DND-41 (cell line): ENCODE data around the gene MGP.

ENCODE experiments used
- ATAC-seq: fragments of 200-7000 bp; cut with Tn5 transposase; 3 replicates; pipeline ENCODE4 v1.9.1; 2021; ENCODE audit warnings: low read depth; ENCODE audit not compliant: insufficient read depth
- DNase-seq: peaks from one replicate; pipeline ENCODE4 v3.0.0-alpha.2; 2020
- H2AFZ ChIP-seq: 2 replicates; pipeline ENCODE4 v1.6.0; 2012; ENCODE audit warnings: low read depth, low read length
- H3K27ac ChIP-seq: 2 replicates; pipeline ENCODE4 v1.5.1; 2012; ENCODE audit warnings: low read length, inconsistent platforms
- H3K27me3 ChIP-seq: fragments of 200-600 bp; sonication (generic); 2 replicates; pipeline ENCODE4 v1.6.0; 2012; ENCODE audit warnings: low read length, mild to moderate bottlenecking, inconsistent platforms; ENCODE audit not compliant: insufficient read depth, poor library complexity
- H3K36me3 ChIP-seq: 2 replicates; pipeline ENCODE4 v1.5.1; 2012; ENCODE audit warnings: low read length, inconsistent platforms; ENCODE audit not compliant: insufficient read depth
- H3K4me1 ChIP-seq: 2 replicates; pipeline ENCODE4 v1.5.1; 2012; ENCODE audit warnings: mild to moderate bottlenecking, low read length; ENCODE audit not compliant: insufficient read depth
- H3K4me2 ChIP-seq: 2 replicates; pipeline ENCODE4 v1.6.0; 2012; ENCODE audit warnings: mild to moderate bottlenecking, moderate library complexity, low read length, inconsistent platforms; ENCODE audit not compliant: insufficient read depth
- H3K4me3 ChIP-seq, 2 experiments: fragments of 200-600 bp in 1 of 2; shearing (Covaris generic) in 1 of 2; 2 replicates each; pipeline ENCODE4 v1.5.1; 2012 to 2016; ENCODE audit warnings: inconsistent platforms in 2 of 2, low read length in 2 of 2, mild to moderate bottlenecking in 2 of 2, low read depth in 1 of 2, moderate library complexity in 1 of 2
- H3K79me2 ChIP-seq: 2 replicates; pipeline ENCODE4 v1.6.0; 2012; ENCODE audit warnings: low read length, inconsistent platforms; ENCODE audit not compliant: insufficient read depth
- H3K9ac ChIP-seq: 2 replicates; pipeline ENCODE4 v1.6.0; 2012; ENCODE audit warnings: low read depth, mild to moderate bottlenecking, inconsistent platforms, low read length, moderate library complexity
- H3K9me3 ChIP-seq: 2 replicates; pipeline ENCODE4 v1.5.1; 2012; ENCODE audit warnings: low read length, moderate library complexity, mild to moderate bottlenecking, inconsistent platforms; ENCODE audit not compliant: insufficient read depth, severe bottlenecking
- H4K20me1 ChIP-seq: 2 replicates; pipeline ENCODE4 v1.6.0; 2012; ENCODE audit warnings: low read length; ENCODE audit not compliant: insufficient read depth
- CTCF ChIP-seq: IDR thresholded peaks from 2 replicates; pipeline ENCODE4 v1.5.1; 2012; ENCODE audit warnings: borderline replicate concordance, low read length, moderate library complexity, mild to moderate bottlenecking; ENCODE audit not compliant: poor library complexity, severe bottlenecking; ENCODE audit errors: extremely low read depth
- EZH2 ChIP-seq: IDR thresholded peaks from 3 replicates; pipeline ENCODE4 v1.6.1; 2012; ENCODE audit warnings: borderline replicate concordance, low read depth, mild to moderate bottlenecking, moderate library complexity, low read length, inconsistent platforms; ENCODE audit not compliant: severe bottlenecking

Gene MGP

GRCh38 chr12:14913381-14913781, 27.7 kb upstream of the MGP start:
- no peak overlapping the region for H3K4me2 ChIP-seq
- no peak overlapping the region for H3K4me3 ChIP-seq
- ATAC-seq: peak; percentile 44; the same call in 1 of the 3 replicates
- H3K9ac ChIP-seq: no peak overlapping the region
- peaks cover 27% of the 10 kb centered on the region for H3K4me1 ChIP-seq
- no peak overlapping the region for H3K27ac ChIP-seq
- TF ChIP-seq CTCF (no peak), EZH2 (no peak)
- H3K36me3 ChIP-seq: peaks cover 20% of the 10 kb centered on the region; the same call in 1 of the 2 replicates
- H4K20me1 ChIP-seq: no peaks in the 10 kb centered on the region
- no peaks in the 10 kb centered on the region for H3K79me2 ChIP-seq
- no peak overlapping the region for H2AFZ ChIP-seq
- no peak for DNase-seq
- no peaks in the 10 kb centered on the region for H3K9me3 ChIP-seq
- no peaks in the 10 kb centered on the region for H3K27me3 ChIP-seq

- H3K9me3 ChIP-seq: no peaks in the 10 kb centered on the region
- peaks cover 11% of the 10 kb centered on the region; the same call in 1 of the 2 replicates for H3K36me3 ChIP-seq
- no peak overlapping the region for H3K9ac ChIP-seq
- H3K27ac ChIP-seq: no peak overlapping the region
- DNase-seq (no peak), ATAC-seq (no peak)
- H3K4me2 ChIP-seq: no peak overlapping the region
- no peaks in the 10 kb centered on the region for H3K79me2 ChIP-seq
- H4K20me1 ChIP-seq: no peaks in the 10 kb centered on the region
- no peaks in the 10 kb centered on the region for H3K27me3 ChIP-seq
- no peak overlapping the region for H2AFZ ChIP-seq
- no peak overlapping the region for H3K4me3 ChIP-seq
- H3K4me1 ChIP-seq: peaks cover 17% of the 10 kb centered on the region
- no peak for TF ChIP-seq CTCF
- TF ChIP-seq EZH2: no peak
Observed at GRCh38 chr12:14911131-14911530, 25.5 kb upstream of the MGP start.

DNA sequence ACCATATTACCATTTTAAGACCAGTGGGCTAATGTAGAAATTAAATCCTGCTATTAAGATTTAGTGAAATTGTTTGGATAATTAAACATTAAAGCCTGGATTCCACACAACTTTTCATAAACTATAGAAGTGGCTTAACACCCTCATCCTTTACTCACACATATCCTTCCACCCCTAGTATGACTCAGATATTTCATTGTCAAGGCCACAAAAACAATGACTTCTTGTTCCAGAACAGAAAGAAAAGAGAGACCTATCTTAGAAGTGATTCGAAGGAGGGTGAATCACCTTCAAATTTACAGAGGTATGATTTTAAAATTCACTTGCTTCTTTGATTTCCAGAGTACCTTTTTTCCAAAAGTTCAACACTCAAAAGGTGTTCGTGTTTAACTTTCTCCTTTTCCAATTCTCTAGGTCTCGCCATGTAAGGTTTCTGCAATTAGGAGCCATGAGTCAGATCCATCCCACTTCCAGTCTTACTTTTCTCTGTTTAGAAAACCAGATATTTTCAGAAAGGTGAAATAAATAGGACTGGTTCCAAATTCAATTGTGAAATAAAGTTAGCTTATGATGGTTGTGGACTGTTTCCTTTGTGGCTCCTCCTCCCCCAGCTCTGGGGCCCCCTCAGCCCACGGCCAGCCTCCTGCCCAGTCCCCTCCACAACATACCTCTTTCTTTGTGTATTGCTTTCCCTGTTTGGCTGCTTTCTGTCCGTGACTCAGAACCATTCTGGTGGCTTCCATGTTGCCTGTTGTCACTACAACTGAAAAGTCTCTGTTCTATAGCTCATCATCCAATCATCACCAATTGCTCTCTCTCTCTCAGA, 24.6 kb upstream of the MGP start:
- no peak for ATAC-seq
- Histone ChIP-seq H3K27ac (no peak overlapping the region), H3K79me2 (no peaks in the 10 kb centered on the region), H3K36me3 (peaks cover 11% of the 10 kb centered on the region; the same call in 1 of the 2 replicates), H3K9me3 (no peaks in the 10 kb centered on the region), H2AFZ (no peak overlapping the region), H3K4me1 (peaks cover 9% of the 10 kb centered on the region), H3K4me3 (no peak overlapping the region), H3K27me3 (no peaks in the 10 kb centered on the region), H3K9ac (no peak overlapping the region), H3K4me2 (no peak overlapping the region), H4K20me1 (no peaks in the 10 kb centered on the region)
- TF ChIP-seq CTCF (no peak), EZH2 (no peak)
- DNase-seq: no peak
